Ishikawa (cell line): Measurements from ENCODE around the gene SLC9A1.

Experiments used
- CEBPB ChIP-seq: IDR thresholded peaks from 2 replicates; pipeline ENCODE4 v1.6.1; 2012
- CREB1 ChIP-seq: IDR thresholded peaks from 2 replicates; pipeline ENCODE4 v1.6.1; 2012; ENCODE audit warnings: low read depth
- EGR1 ChIP-seq: IDR thresholded peaks from 2 replicates; pipeline ENCODE4 v1.6.1; 2012
- EP300 ChIP-seq: IDR thresholded peaks from 2 replicates; pipeline ENCODE4 v1.6.1; 2012; ENCODE audit warnings: borderline replicate concordance
- MAX ChIP-seq: IDR thresholded peaks from 2 replicates; pipeline ENCODE4 v1.6.1; 2012
- RAD21 ChIP-seq: IDR thresholded peaks from 2 replicates; pipeline ENCODE4 v1.6.1; 2012; ENCODE audit warnings: low read depth
- REST ChIP-seq: IDR thresholded peaks from 2 replicates; pipeline ENCODE4 v1.6.1; 2012; ENCODE audit warnings: low read depth, mild to moderate bottlenecking
- TAF1 ChIP-seq: IDR thresholded peaks from 2 replicates; pipeline ENCODE4 v1.6.1; 2012; ENCODE audit warnings: low read depth, mild to moderate bottlenecking
- USF1 ChIP-seq: IDR thresholded peaks from 2 replicates; pipeline ENCODE4 v1.6.1; 2012
- YY1 ChIP-seq: IDR thresholded peaks from 2 replicates; pipeline ENCODE4 v1.6.1; 2012; ENCODE audit warnings: low read depth

- TF ChIP-seq MAX (no peak), TAF1 (no peak), YY1 (no peak), EP300 (no peak), USF1 (no peak), EGR1 (no peak), REST (no peak), RAD21 (no peak), CREB1 (no peak), CEBPB (no peak)
Measured at GRCh38 chr1:27137544-27138075, 17.3 kb downstream of the SLC9A1 start.
